ENCODE measurements around the gene ZNF827.
A peak's percentile ranks its signal among the peaks of the same experiment; 100 is the strongest.

ZNF827 gene

GRCh38 chr4:145938618-145939440, at the start of gene ZNF827:
Gene ZNF827 (minus strand): TSS chr4:145938823. CDS start chr4:145938407, 416 bp downstream.
- DNase-seq (ENCODE audit: low spot score): peak; percentile 49

GRCh38 chr4:145984563-145984962, 45.9 kb upstream of the ZNF827 start:
- no peak for DNase-seq (ENCODE audit: low spot score)

GRCh38 chr4:145982791-145983190, 44.2 kb upstream of the ZNF827 start:
- no peak for DNase-seq (ENCODE audit: low spot score)

GRCh38 chr4:145979160-145979559, 40.5 kb upstream of the ZNF827 start:
- no peak for DNase-seq (ENCODE audit: low spot score)

- DNase-seq (ENCODE audit: low spot score): no peak
Measured at GRCh38 chr4:145976680-145977079, 38.1 kb upstream of the ZNF827 start.

- no peak for DNase-seq (ENCODE audit: low spot score)
Measured at GRCh38 chr4:145960012-145960411, 21.4 kb upstream of the ZNF827 start.

- DNase-seq (ENCODE audit: low spot score): no peak
Measured at GRCh38 chr4:145957302-145957701, 18.7 kb upstream of the ZNF827 start.

GRCh38 chr4:145956288-145956890, 17.8 kb upstream of the ZNF827 start:
- peak; percentile 65 for DNase-seq (ENCODE audit: low spot score)

GRCh38 chr4:145954924-145955339, 16.3 kb upstream of the ZNF827 start:
- DNase-seq (ENCODE audit: low spot score): peak; percentile 26

- no peak for DNase-seq (ENCODE audit: low spot score)
Measured at GRCh38 chr4:145951931-145952330, 13.3 kb upstream of the ZNF827 start.

- DNase-seq (ENCODE audit: low spot score): no peak
Measured at GRCh38 chr4:145945431-145946155, 7.0 kb upstream of the ZNF827 start.

- no peak for DNase-seq (ENCODE audit: low spot score)
Measured at GRCh38 chr4:145944886-145945285, 6.3 kb upstream of the ZNF827 start.

- peak; percentile 13 for DNase-seq (ENCODE audit: low spot score)
Measured at GRCh38 chr4:145939856-145940255, 1.2 kb upstream of the ZNF827 start.

GRCh38 chr4:145939441-145939750, 773 bp upstream of the ZNF827 start:
- no peak for DNase-seq (ENCODE audit: low spot score)

- peak; percentile 53 for DNase-seq (ENCODE audit: low spot score)
Measured at GRCh38 chr4:145937971-145938611, 532 bp downstream of the ZNF827 start.

- DNase-seq (ENCODE audit: low spot score): peak; percentile 81
Measured at GRCh38 chr4:145936997-145937901, 1.4 kb downstream of the ZNF827 start.

- DNase-seq (ENCODE audit: low spot score): peak; percentile 85
Measured at GRCh38 chr4:145936142-145936996, 2.3 kb downstream of the ZNF827 start.

- DNase-seq (ENCODE audit: low spot score): peak; percentile 18
Measured at GRCh38 chr4:145935253-145936141, 3.1 kb downstream of the ZNF827 start.

GRCh38 chr4:145934434-145935047, 4.1 kb downstream of the ZNF827 start:
- DNase-seq (ENCODE audit: low spot score): no peak
